GM12875 (cell line): Measurements from ENCODE around the gene DYNC1I1.

Source experiments
- H3K4me3 ChIP-seq: one replicate; pipeline ENCODE4 v1.5.1; 2011; ENCODE audit warnings: low read depth, low read length, control low read depth
- TF ChIP-seq, protein P1 (sequence below): IDR thresholded peaks from 2 replicates; pipeline ENCODE4 v1.5.1; 2011; ENCODE audit warnings: low read depth, mild to moderate bottlenecking, control low read depth, inconsistent platforms, low read length, moderate library complexity, borderline replicate concordance; ENCODE audit not compliant: insufficient read depth

DYNC1I1 gene

DNA sequence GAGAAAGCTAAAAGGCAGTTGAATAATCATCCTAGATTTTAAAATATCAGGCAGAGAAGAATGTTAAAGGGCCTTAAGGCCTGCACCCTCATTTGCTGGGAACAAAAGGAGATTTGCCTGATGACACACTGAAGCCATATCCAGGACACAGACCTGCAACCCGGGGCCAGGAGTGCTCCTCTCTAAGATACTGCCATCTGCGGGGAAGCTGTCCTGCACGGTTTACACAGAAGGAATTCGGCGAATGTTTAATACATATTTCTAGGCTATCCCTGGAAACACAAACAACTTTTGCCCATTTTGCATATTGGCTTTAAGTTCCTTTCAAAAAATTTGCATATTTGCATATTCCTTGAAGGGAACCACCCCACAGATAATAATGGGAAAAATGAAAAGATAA, 52.3 kb downstream of the DYNC1I1 start:
- H3K4me3 ChIP-seq, result no peak overlapping the region
- TF ChIP-seq, protein P1, sequence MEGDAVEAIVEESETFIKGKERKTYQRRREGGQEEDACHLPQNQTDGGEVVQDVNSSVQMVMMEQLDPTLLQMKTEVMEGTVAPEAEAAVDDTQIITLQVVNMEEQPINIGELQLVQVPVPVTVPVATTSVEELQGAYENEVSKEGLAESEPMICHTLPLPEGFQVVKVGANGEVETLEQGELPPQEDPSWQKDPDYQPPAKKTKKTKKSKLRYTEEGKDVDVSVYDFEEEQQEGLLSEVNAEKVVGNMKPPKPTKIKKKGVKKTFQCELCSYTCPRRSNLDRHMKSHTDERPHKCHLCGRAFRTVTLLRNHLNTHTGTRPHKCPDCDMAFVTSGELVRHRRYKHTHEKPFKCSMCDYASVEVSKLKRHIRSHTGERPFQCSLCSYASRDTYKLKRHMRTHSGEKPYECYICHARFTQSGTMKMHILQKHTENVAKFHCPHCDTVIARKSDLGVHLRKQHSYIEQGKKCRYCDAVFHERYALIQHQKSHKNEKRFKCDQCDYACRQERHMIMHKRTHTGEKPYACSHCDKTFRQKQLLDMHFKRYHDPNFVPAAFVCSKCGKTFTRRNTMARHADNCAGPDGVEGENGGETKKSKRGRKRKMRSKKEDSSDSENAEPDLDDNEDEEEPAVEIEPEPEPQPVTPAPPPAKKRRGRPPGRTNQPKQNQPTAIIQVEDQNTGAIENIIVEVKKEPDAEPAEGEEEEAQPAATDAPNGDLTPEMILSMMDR, result no peak

DNA sequence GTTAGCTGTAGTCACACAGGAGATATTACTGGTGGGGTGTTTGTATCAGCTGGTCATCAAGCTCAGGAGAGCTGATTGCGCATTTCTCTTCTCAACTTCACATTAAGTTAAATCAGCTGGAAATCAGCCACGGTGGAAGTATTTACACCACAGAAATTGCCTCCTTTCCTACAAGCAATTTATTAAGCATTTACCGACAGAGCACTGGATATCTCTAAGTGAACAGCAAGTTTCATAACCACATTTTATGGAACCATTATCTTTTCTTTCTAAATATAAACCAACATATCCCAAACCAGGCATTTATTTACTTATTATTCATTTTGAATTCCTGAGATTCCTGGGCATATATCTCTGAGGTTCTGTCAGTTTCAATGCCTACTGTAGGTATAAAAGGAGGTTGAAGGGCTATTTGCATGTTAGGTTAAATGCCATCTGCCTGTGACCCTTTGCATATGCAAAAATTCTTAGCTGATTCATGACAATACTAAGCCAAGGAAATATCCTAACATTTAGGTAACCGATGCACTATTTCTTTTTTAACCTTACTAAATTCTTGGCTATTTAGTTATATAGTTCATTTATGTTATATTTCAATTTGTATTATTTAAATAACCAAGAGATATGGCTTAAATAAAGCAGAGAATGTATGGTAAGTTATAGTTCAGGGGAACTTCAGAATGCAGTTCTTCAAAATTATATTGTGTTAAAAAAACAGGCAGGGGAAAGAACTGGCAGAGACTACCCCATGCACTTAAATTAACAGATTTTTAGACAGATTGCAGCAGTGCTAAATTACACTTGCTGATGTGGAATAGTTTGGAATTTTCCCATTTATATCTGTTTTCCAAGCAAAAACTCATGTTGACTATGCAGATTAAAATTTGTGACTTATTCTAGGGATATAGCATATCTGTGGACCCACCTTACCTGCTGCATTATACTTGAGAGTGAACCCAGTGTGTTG, 56.8 kb downstream of the DYNC1I1 start:
- TF ChIP-seq, protein P1, result no peak
- no peak overlapping the region for H3K4me3 ChIP-seq

DNA sequence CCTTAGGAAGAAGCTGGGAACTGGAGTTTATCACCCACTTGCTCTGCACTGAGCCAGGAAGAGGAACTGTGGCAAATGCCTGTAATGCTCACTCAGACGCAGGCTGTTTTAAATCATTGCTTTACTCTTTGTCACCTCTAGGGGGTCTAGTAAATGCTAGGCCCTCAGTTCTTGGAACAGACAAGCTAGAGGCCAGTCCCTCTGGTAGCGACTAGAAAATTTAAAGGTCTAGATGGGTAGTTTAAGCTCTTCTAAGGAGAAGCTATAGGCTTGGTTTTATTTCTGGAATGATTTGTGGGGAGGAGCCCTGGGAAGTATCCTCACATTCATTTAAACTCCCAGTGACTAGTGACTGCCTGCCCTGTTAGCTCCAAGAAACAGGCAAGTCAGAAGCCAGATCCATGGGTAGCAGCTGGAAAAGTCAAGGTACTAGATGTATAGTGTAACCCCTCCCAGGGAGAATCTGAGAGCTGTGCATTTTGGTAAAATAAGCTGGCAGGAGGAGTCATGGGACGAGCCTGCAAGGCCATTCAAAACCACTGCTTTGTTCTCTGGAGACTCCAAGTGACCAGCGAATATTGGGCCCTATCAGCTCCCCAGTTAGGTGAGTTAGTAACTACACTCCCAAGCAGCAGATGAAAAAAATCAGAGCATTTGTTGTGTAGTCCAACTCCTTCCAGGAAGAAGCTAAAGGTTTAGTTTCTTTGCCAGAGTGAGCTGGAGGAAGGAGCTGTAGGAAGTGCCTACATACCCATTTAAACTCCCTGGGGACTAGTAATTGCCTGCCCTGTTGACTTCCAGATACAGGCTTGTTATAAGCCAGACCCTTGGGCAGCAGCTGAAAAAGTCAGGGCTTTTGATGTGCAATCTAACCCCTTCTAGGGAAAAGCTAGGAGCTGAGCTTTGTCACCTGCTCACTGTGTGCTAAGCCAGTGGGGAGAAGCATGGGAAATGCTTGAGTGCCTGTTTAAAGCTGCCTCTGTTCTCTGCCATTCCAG, 68.9 kb downstream of the DYNC1I1 start:
- no peak overlapping the region for H3K4me3 ChIP-seq
- TF ChIP-seq, protein P1, result peak; percentile 36; the same call in 1 of the 2 replicates

DNA sequence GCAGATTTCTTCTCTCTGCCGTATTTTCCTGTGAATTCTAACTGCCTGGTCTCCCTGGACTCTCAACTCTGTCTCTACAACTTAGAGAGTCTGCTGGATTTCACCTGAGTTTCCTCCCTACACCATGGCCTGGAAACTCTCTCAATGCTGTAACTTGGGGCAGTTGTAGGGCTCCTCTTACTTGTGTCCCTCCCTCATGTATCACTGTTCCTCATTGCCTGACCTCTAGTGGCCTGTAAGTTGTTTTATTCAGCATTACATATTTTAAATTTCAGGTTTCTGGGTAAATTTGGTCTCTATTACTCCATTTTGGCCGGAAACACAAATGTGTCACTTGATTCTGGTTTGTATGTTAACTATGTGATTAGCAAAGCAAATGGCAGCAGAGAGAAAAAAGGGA, 70.9 kb downstream of the DYNC1I1 start:
- no peak overlapping the region for H3K4me3 ChIP-seq
- TF ChIP-seq, protein P1, result no peak

DNA sequence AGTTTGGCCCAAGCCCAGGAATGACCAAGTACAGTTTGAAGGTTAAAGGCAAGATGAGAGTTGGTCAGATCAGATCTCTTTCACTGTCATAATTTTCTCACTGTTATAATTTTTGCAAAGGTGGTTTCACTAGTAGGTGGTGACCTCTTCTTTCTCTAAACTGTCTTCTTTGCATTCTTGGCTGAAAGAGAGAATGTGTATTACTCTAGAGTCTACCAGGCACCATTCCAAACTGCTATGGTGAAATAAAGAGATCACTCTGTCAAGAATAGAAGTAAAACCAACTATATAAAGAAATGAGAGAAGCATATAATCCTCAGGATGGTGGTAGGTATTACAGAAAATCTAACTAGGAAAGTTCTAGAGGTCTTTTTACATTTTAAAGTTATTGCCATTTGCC, 72.7 kb downstream of the DYNC1I1 start:
- H3K4me3 ChIP-seq, result no peak overlapping the region
- TF ChIP-seq, protein P1, result no peak

DNA sequence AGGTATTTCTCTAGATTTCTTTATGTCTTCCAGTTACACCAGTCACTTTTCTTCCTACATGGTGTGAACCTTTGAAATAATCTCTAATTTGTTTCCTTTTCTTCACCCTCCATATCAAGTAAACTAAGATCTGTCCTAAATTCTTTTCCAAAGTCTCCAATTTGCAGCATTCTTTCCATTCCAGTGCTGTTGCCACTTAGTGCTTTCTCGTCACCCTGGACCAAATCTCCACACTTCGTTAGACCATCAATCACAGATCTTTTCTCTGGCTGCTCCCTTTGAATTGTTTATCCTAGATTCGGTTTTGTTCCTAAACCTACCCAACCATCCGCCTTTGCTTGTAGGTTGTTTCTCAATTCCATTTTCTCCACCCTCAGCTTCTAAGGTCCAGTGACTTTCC, 74.7 kb downstream of the DYNC1I1 start:
- no peak overlapping the region for H3K4me3 ChIP-seq
- TF ChIP-seq, protein P1, result no peak
